BE2C (cell line): Measurements from ENCODE around the gene LRP1.

Experiments used
- DNase-seq: peaks from one replicate; pipeline ENCODE4 v3.0.0-alpha.2; 2020
- H3K27me3 ChIP-seq: fragments of 250-450 bp; sonication (Bioruptor Pico); 2 replicates; pipeline ENCODE4 v1.5.1; 2020; ENCODE audit warnings: mild to moderate bottlenecking
- H3K36me3 ChIP-seq: fragments of 250-450 bp; sonication (Bioruptor Pico); 2 replicates; pipeline ENCODE4 v1.5.1; 2020; ENCODE audit warnings: mild to moderate bottlenecking
- H3K4me1 ChIP-seq: fragments of 250-450 bp; sonication (Bioruptor Pico); 2 replicates; pipeline ENCODE4 v1.5.1; 2020
- H3K4me3 ChIP-seq: 2 replicates; pipeline ENCODE4 v1.5.1; 2011; ENCODE audit warnings: low read depth, low read length
- H3K9me3 ChIP-seq: fragments of 250-450 bp; sonication (Bioruptor Pico); 2 replicates; pipeline ENCODE4 v1.5.1; 2020
- CTCF ChIP-seq: IDR thresholded peaks from 2 replicates; pipeline ENCODE4 v1.5.1; 2012; ENCODE audit warnings: mild to moderate bottlenecking, low read depth, low read length

LRP1 gene

GRCh38 chr12:57154076-57154475 is 25.8 kb downstream of the LRP1 start:
- Histone ChIP-seq H3K4me3 (no peak overlapping the region), H3K4me1 (peaks cover 28% of the 10 kb centered on the region), H3K36me3 (no peaks in the 10 kb centered on the region), H3K9me3 (no peaks in the 10 kb centered on the region; the same call in none of the 2 replicates), H3K27me3 (no peaks in the 10 kb centered on the region)
- TF ChIP-seq CTCF = no peak
- DNase-seq = peak; percentile 32

GRCh38 chr12:57154804-57155434 is 26.6 kb downstream of the LRP1 start:
- Histone ChIP-seq H3K36me3 (no peaks in the 10 kb centered on the region), H3K9me3 (no peaks in the 10 kb centered on the region; the same call in none of the 2 replicates), H3K4me1 (peaks cover 29% of the 10 kb centered on the region), H3K4me3 (no peak overlapping the region), H3K27me3 (no peaks in the 10 kb centered on the region)
- TF ChIP-seq CTCF = no peak
- DNase-seq = no peak

GRCh38 chr12:57156701-57157403 is 28.6 kb downstream of the LRP1 start:
- Histone ChIP-seq H3K36me3 (no peaks in the 10 kb centered on the region), H3K27me3 (no peaks in the 10 kb centered on the region), H3K4me3 (no peak overlapping the region), H3K4me1 (peaks cover 29% of the 10 kb centered on the region), H3K9me3 (no peaks in the 10 kb centered on the region; the same call in none of the 2 replicates)
- DNase-seq = no peak
- TF ChIP-seq CTCF = no peak

- Histone ChIP-seq H3K4me3 (no peak overlapping the region), H3K4me1 (peaks cover 29% of the 10 kb centered on the region), H3K9me3 (no peaks in the 10 kb centered on the region; the same call in none of the 2 replicates), H3K27me3 (no peaks in the 10 kb centered on the region), H3K36me3 (no peaks in the 10 kb centered on the region)
- no peak for TF ChIP-seq CTCF
- no peak for DNase-seq
Observed at GRCh38 chr12:57157588-57158173, 29.4 kb downstream of the LRP1 start.

GRCh38 chr12:57158186-57158585 is 29.9 kb downstream of the LRP1 start:
- no peaks in the 10 kb centered on the region for H3K36me3 ChIP-seq
- H3K27me3 ChIP-seq = no peaks in the 10 kb centered on the region
- H3K4me3 ChIP-seq = no peak overlapping the region
- DNase-seq = no peak
- no peaks in the 10 kb centered on the region; the same call in none of the 2 replicates for H3K9me3 ChIP-seq
- H3K4me1 ChIP-seq = peaks cover 27% of the 10 kb centered on the region
- no peak for TF ChIP-seq CTCF

GRCh38 chr12:57158665-57159064 is 30.4 kb downstream of the LRP1 start:
- Histone ChIP-seq H3K27me3 (no peaks in the 10 kb centered on the region), H3K36me3 (no peaks in the 10 kb centered on the region), H3K4me1 (peaks cover 22% of the 10 kb centered on the region)

More at GRCh38 chr12:57158665-57159064, 30.4 kb downstream of the LRP1 start:
- H3K9me3 ChIP-seq = no peaks in the 10 kb centered on the region; the same call in none of the 2 replicates
- DNase-seq = peak; percentile 41
- H3K4me3 ChIP-seq = no peak overlapping the region
- TF ChIP-seq CTCF = no peak
